Eye (tissue), 1 donor: ENCODE results near the gene MRPS33.
"Not testable (repeated sequence)": the region's sequence is repeated elsewhere in the genome, so short reads cannot be mapped to it uniquely, and the experiment has no call there.

Source experiments
- DNase-seq: peaks from one replicate; pipeline ENCODE4 v3.0.0-alpha.2; 2015

Gene MRPS33

GRCh38 chr7:141012044-141012685, 2.6 kb downstream of the MRPS33 start:
- DNase-seq = peak; percentile 88

- DNase-seq = no peak
Measured at GRCh38 chr7:141011443-141011842, 3.3 kb downstream of the MRPS33 start.

GRCh38 chr7:141003172-141004065, 11.3 kb downstream of the MRPS33 start:
- DNase-seq = no peak

- no peak for DNase-seq
Measured at GRCh38 chr7:141001546-141001945, 13.2 kb downstream of the MRPS33 start.

- DNase-seq = no peak
Measured at GRCh38 chr7:141001122-141001521, 13.6 kb downstream of the MRPS33 start.

GRCh38 chr7:140998715-140999114, 16.0 kb downstream of the MRPS33 start:
- DNase-seq = no peak

GRCh38 chr7:140992422-140992821, 22.3 kb downstream of the MRPS33 start:
- DNase-seq = no peak

GRCh38 chr7:140990193-140990962, 24.4 kb downstream of the MRPS33 start:
- no peak for DNase-seq

- no peak for DNase-seq
Measured at GRCh38 chr7:140989068-140989467, 25.7 kb downstream of the MRPS33 start.

- no peak for DNase-seq
Measured at GRCh38 chr7:140983802-140984201, 30.9 kb downstream of the MRPS33 start.

GRCh38 chr7:140982508-140982907, 32.2 kb downstream of the MRPS33 start:
- DNase-seq = no peak

- no peak for DNase-seq
Measured at GRCh38 chr7:140981951-140982350, 32.8 kb downstream of the MRPS33 start.

GRCh38 chr7:140977741-140978140, 37.0 kb downstream of the MRPS33 start:
- peak; percentile 5 for DNase-seq

- no peak for DNase-seq
Measured at GRCh38 chr7:140972876-140973829, 41.6 kb downstream of the MRPS33 start.

GRCh38 chr7:140972344-140972743, 42.4 kb downstream of the MRPS33 start:
- no peak for DNase-seq

- DNase-seq = no peak
Measured at GRCh38 chr7:140967438-140967837, 47.3 kb downstream of the MRPS33 start.

GRCh38 chr7:140966561-140967233, 48.1 kb downstream of the MRPS33 start:
- DNase-seq = no peak

GRCh38 chr7:140961117-140961516, 53.6 kb downstream of the MRPS33 start:
- no peak for DNase-seq

GRCh38 chr7:140956997-140957396, 57.8 kb downstream of the MRPS33 start:
- not testable (repeated sequence) for DNase-seq
